PC-3 (cell line): ENCODE data around the gene CCNB1. TPM values are rescaled to one million over a fixed set of nuclear protein-coding genes. Genes with fewer than 3 reads are reported as not detected.
"Not testable (repeated sequence)": the region's sequence is repeated elsewhere in the genome, so short reads cannot be mapped to it uniquely, and the experiment has no call there.

ENCODE experiments used
- ATAC-seq: fragments of 200-7000 bp; cut with Tn5 transposase; 2 replicates; pipeline ENCODE4 v1.9.1; 2020; ENCODE audit warnings: mild to moderate bottlenecking, moderate library complexity
- BruUV-seq: library from RNA; stranded (reverse); fragments of 400-500 nt; replicated peaks from 2 replicates; lab custom pipeline; 2021; lab: Mats Ljungman, UMichigan
- CTCF ChIA-PET: fragments of 300-600 bp; sonication (Branson Sonifier 250); formaldehyde crosslinking; loops from one replicate; lab custom pipeline; 2022; ENCODE audit warnings: antibody characterized with exemption; lab: Charles Lee
- POLR2A ChIA-PET: fragments of 300-600 bp; sonication (Branson Sonifier 250); formaldehyde crosslinking; loops from one replicate; lab custom pipeline; 2022; ENCODE audit warnings: antibody characterized with exemption; ENCODE audit not compliant: unreplicated experiment; lab: Charles Lee
- DNase-seq: peaks from one replicate; pipeline ENCODE4 v3.0.0-alpha.2; 2015
- H2AFZ ChIP-seq: fragments of 300-600 bp; sonication (generic); 2 replicates; pipeline ENCODE4 v1.6.0; 2016; ENCODE audit warnings: antibody characterized with exemption, low read length
- H3F3A ChIP-seq: fragments of 300-600 bp; sonication (generic); one replicate; pipeline ENCODE4 v1.6.0; 2017; ENCODE audit warnings: antibody characterized with exemption, low read length, control low read depth, mild to moderate bottlenecking; ENCODE audit not compliant: unreplicated experiment
- H3K27ac ChIP-seq: fragments of 300-600 bp; sonication (generic); 2 replicates; pipeline ENCODE4 v1.5.1; 2016; ENCODE audit warnings: mild to moderate bottlenecking, low read length
- H3K27me3 ChIP-seq: fragments of 300-600 bp; sonication (generic); 2 replicates; pipeline ENCODE4 v1.6.1; 2016; ENCODE audit warnings: low read length, mixed read lengths
- H3K36me3 ChIP-seq: fragments of 300-600 bp; sonication (generic); 2 replicates; pipeline ENCODE4 v1.6.1; 2016; ENCODE audit warnings: low read depth, mixed run types, low read length, mixed read lengths
- H3K4me1 ChIP-seq: fragments of 300-600 bp; sonication (generic); 2 replicates; pipeline ENCODE4 v1.5.1; 2016; ENCODE audit warnings: low read length; ENCODE audit not compliant: insufficient read depth
- H3K4me2 ChIP-seq: fragments of 300-600 bp; sonication (generic); 2 replicates; pipeline ENCODE4 v1.6.0; 2016; ENCODE audit warnings: low read length
- H3K4me3 ChIP-seq: fragments of 300-600 bp; sonication (generic); 2 replicates; pipeline ENCODE4 v1.5.1; 2016; ENCODE audit warnings: mild to moderate bottlenecking, low read length, mixed read lengths
- H3K79me2 ChIP-seq: fragments of 300-600 bp; sonication (generic); 2 replicates; pipeline ENCODE4 v1.6.1; 2017; ENCODE audit warnings: low read length, mixed read lengths
- H3K9ac ChIP-seq: fragments of 300-600 bp; sonication (generic); 2 replicates; pipeline ENCODE4 v1.6.0; 2016; ENCODE audit warnings: mild to moderate bottlenecking, low read length
- H3K9me2 ChIP-seq: fragments of 300-600 bp; sonication (generic); replicated peaks from 2 replicates; pipeline ENCODE4 v1.6.1; 2016; ENCODE audit warnings: mixed run types, low read length, mixed read lengths
- H3K9me3 ChIP-seq: fragments of 300-600 bp; sonication (generic); 2 replicates; pipeline ENCODE4 v1.6.1; 2016; ENCODE audit warnings: low read length, mixed read lengths
- H4K20me1 ChIP-seq: fragments of 300-600 bp; sonication (generic); 2 replicates; pipeline ENCODE4 v1.6.1; 2016; ENCODE audit warnings: low read length, mixed read lengths
- EZH2 ChIP-seq: fragments of 300-600 bp; sonication (generic); IDR thresholded peaks from one replicate; pipeline ENCODE4 v1.6.1; 2017; ENCODE audit warnings: antibody characterized with exemption, mild to moderate bottlenecking, low read length; ENCODE audit not compliant: unreplicated experiment
- EZH2phosphoT487 ChIP-seq: fragments of 300-600 bp; sonication (generic); IDR thresholded peaks from 2 replicates; pipeline ENCODE4 v1.6.1; 2018; ENCODE audit warnings: mild to moderate bottlenecking, antibody characterized with exemption, low read length, borderline replicate concordance
- intact Hi-C: fragments of 100-400 bp; cut with micrococcal nuclease; formaldehyde crosslinking; loops from 2 replicates; pipeline ENCODE4 v1.9.0; 2023
- total RNA-seq: library from RNA; depleted of rRNA; stranded (reverse); fragments of >200 nt; gene quantifications from 2 replicates; pipeline ENCODE4 v1.2.3, GENCODE V29; 2014
- TF ChIP-seq, protein P1 (sequence below): fragments of 300-600 bp; sonication (generic); conservative IDR thresholded peaks from 2 replicates; pipeline ENCODE4 v1.5.1; 2017; ENCODE audit warnings: antibody characterized with exemption, low read depth, mild to moderate bottlenecking, low read length

The CCNB1 gene
- total RNA-seq, 1 experiment from 2014 or later = 185 TPM

DNA sequence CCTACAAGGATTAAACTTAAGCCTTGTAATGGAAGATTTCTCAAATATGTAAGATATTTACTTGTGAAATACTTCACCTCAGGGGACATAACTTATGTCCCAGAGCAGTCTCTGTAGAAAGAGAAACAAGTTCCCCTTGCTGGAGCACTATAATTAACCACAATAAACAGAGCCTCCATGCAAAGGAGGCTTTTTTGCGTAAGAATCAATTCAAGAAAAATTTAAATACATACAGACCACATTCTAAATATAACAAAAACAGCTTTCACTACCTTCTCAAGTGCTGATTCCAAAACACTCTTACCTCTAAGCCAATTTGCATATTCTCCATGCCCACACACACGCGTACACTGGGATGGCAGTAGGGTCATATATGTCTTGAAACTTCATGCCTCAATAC, 30.7 kb upstream of the CCNB1 start:
- Histone ChIP-seq H3K79me2 (no peaks in the 10 kb centered on the region), H3K4me3 (no peak overlapping the region), H3K27ac (no peak overlapping the region), H2AFZ (no peak overlapping the region), H3K9me2 (no peaks in the 10 kb centered on the region), H3K9me3 (no peaks in the 10 kb centered on the region), H3K9ac (no peak overlapping the region), H3F3A (no peaks in the 10 kb centered on the region), H3K4me1 (no peaks in the 10 kb centered on the region), H3K4me2 (no peak overlapping the region), H4K20me1 (no peaks in the 10 kb centered on the region), H3K27me3 (no peaks in the 10 kb centered on the region), H3K36me3 (peaks cover 3% of the 10 kb centered on the region; the same call in 1 of the 2 replicates)
- no TSS peak for BruUV-seq
- no peak for ATAC-seq
- intact Hi-C loops = no loop called here
- CTCF ChIA-PET = no interaction called here
- DNase-seq = no peak
- POLR2A ChIA-PET = no interaction called here
- TF ChIP-seq, protein P1, sequence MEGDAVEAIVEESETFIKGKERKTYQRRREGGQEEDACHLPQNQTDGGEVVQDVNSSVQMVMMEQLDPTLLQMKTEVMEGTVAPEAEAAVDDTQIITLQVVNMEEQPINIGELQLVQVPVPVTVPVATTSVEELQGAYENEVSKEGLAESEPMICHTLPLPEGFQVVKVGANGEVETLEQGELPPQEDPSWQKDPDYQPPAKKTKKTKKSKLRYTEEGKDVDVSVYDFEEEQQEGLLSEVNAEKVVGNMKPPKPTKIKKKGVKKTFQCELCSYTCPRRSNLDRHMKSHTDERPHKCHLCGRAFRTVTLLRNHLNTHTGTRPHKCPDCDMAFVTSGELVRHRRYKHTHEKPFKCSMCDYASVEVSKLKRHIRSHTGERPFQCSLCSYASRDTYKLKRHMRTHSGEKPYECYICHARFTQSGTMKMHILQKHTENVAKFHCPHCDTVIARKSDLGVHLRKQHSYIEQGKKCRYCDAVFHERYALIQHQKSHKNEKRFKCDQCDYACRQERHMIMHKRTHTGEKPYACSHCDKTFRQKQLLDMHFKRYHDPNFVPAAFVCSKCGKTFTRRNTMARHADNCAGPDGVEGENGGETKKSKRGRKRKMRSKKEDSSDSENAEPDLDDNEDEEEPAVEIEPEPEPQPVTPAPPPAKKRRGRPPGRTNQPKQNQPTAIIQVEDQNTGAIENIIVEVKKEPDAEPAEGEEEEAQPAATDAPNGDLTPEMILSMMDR = no peak
- no peak for TF ChIP-seq EZH2phosphoT487
- no peak for TF ChIP-seq EZH2

DNA sequence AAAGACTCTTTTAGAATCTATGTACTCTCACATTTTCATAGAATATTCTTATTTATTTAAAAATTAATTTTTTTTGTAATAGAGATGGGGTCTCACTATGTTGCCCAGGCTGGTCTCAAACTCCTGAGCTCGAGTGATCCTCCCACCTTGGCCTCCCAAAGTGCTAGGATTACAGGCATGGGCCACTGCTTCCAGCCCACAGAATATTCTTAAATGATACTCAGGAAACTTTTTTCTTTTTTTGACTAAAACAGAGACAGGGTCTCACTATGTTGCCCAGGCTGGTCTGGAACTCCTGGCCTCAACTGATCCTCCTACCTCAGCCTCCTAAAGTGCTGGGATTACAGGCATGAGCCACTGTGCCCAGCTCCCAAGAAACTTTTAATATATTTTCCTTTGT, 29.7 kb upstream of the CCNB1 start:
- H3K79me2 ChIP-seq, H2AFZ ChIP-seq, H3K4me1 ChIP-seq, DNase-seq, H3K36me3 ChIP-seq, H3K27me3 ChIP-seq, intact Hi-C loops, POLR2A ChIA-PET, H3F3A ChIP-seq, BruUV-seq, H4K20me1 ChIP-seq, CTCF ChIA-PET, H3K9me3 ChIP-seq, H3K27ac ChIP-seq, ATAC-seq, H3K9ac ChIP-seq, H3K4me2 ChIP-seq, H3K9me2 ChIP-seq, H3K4me3 ChIP-seq: not testable (repeated sequence)

DNA sequence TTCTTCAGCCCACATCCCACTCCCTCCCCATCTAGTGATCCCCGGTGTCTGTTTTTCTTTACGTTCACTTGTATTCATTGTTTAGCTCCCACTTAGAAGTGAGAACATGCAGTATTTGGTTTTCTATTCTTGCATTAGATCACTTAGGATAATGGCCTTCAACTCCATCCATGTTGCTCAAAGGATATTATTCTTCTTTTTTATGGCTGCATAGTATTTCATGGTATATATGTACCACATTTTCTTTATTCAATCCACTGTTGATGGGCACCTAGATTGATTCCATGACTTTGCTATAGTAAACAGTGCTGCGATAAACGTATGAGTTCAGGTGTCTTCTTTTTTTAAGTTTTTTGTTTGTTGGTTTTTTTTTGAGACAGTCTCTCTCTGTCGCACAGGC, 29.1 kb upstream of the CCNB1 start:
- CTCF ChIA-PET = no interaction called here
- peaks cover 3% of the 10 kb centered on the region; the same call in 1 of the 2 replicates for H3K36me3 ChIP-seq

More for the DNA sequence above, 29.1 kb upstream of the CCNB1 start:
- no peaks in the 10 kb centered on the region for H3K9me2 ChIP-seq
- no peak overlapping the region for H3K4me3 ChIP-seq
- DNase-seq (no peak), ATAC-seq (no peak)
- H3F3A ChIP-seq = no peaks in the 10 kb centered on the region
- no peak overlapping the region for H3K4me2 ChIP-seq
- H3K4me1 ChIP-seq = no peaks in the 10 kb centered on the region
- intact Hi-C loops = no loop called here
- no peaks in the 10 kb centered on the region for H3K9me3 ChIP-seq
- no peak overlapping the region for H3K9ac ChIP-seq
- no peaks in the 10 kb centered on the region for H3K79me2 ChIP-seq
- no peak overlapping the region for H3K27ac ChIP-seq
- POLR2A ChIA-PET = no interaction called here
- no peaks in the 10 kb centered on the region for H4K20me1 ChIP-seq
- no TSS peak for BruUV-seq
- TF ChIP-seq EZH2phosphoT487 = no peak
- TF ChIP-seq, protein P1 = no peak
- TF ChIP-seq EZH2 = no peak
- H2AFZ ChIP-seq = no peak overlapping the region
- no peaks in the 10 kb centered on the region for H3K27me3 ChIP-seq
